DMS 273 (cell line): ENCODE data around the gene GPT2.

ENCODE experiments used
- DNase-seq: peaks from one replicate; lab custom pipeline; 2025; ENCODE audit not compliant: unreplicated experiment; lab: John Stamatoyannopoulos, UW

GPT2 gene

GRCh38 chr16:46961373-46962353 is 77.5 kb downstream of the GPT2 start:
- no peak for DNase-seq

- no peak for DNase-seq
These were observed 78.5 kb downstream of the GPT2 start for GRCh38 chr16:46962629-46963028.

GRCh38 chr16:46968063-46968435 is 83.9 kb downstream of the GPT2 start:
- no peak for DNase-seq

GRCh38 chr16:46970089-46970488 is 85.9 kb downstream of the GPT2 start:
- DNase-seq = no peak

GRCh38 chr16:46971271-46971670 is 87.1 kb downstream of the GPT2 start:
- no peak for DNase-seq

- DNase-seq = peak; percentile 57
These were observed 88.5 kb downstream of the GPT2 start for GRCh38 chr16:46972429-46973206.

- peak; percentile 95 for DNase-seq
These were observed 89.2 kb downstream of the GPT2 start, which contains the start of gene DNAJA2 for GRCh38 chr16:46973207-46973995. Gene DNAJA2 (minus strand): TSS chr16:46973674. CDS start chr16:46973572, 102 bp downstream.

GRCh38 chr16:46973996-46974324 is 89.8 kb downstream of the GPT2 start:
- DNase-seq = no peak

GRCh38 chr16:46974352-46974751 is 90.2 kb downstream of the GPT2 start:
- peak; percentile 53 for DNase-seq

- no peak for DNase-seq
These were observed 91.0 kb downstream of the GPT2 start for GRCh38 chr16:46975165-46975564.

GRCh38 chr16:46975908-46976470 is 91.8 kb downstream of the GPT2 start:
- DNase-seq = no peak

- DNase-seq = no peak
These were observed 92.4 kb downstream of the GPT2 start for GRCh38 chr16:46976550-46976949.
